Stimulated activated CD4-positive, alpha-beta T cell treated with anti-CD3 and anti-CD28 coated beads, TNF-alpha, amount 100 ng/mL, for 24 hours (primary cell): ENCODE results near the gene THAP5.

Experiments
- DNase-seq, 3 experiments: peaks; one replicate each; pipeline ENCODE4 v3.0.0-alpha.2; 2020; ENCODE audit warnings: low read depth in 3 of 3

Gene THAP5, protein sequence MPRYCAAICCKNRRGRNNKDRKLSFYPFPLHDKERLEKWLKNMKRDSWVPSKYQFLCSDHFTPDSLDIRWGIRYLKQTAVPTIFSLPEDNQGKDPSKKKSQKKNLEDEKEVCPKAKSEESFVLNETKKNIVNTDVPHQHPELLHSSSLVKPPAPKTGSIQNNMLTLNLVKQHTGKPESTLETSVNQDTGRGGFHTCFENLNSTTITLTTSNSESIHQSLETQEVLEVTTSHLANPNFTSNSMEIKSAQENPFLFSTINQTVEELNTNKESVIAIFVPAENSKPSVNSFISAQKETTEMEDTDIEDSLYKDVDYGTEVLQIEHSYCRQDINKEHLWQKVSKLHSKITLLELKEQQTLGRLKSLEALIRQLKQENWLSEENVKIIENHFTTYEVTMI

DNA sequence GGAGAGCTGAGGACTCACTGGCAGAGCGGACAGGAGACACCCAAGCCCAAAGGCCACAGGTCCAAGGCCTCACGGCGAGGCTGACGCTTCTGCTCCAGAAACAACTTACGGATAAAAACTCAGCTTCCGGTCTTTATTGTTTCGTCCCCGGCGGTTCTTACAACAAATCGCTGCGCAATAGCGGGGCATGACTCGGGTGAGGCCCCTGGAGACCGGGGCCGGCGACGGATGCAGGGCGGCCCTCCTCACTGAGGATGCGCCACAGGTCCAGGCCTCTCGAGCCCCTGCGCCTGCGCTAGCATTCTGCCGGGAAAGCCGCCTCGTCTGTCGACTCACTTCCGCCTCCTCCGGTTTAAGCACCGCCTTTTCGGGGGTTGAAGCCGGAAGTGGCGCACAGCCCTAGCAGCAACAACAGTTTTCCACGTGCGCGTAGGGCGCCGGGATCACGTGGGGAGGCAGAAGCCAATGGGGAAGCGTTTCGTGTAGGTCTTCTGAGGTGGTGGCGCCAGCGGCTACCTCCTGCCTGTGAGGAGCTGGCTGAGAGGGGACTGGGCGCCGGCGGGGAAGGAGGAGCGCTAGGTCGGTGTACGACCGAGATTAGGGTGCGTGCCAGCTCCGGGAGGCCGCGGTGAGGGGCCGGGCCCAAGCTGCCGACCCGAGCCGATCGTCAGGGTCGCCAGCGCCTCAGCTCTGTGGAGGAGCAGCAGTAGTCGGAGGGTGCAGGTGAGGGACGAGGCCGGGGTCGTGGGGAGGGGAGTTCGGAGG is at the start of gene THAP5, which contains the start of gene DNAJB9:
THAP5 (minus strand) TSS at position 326 of the 765 bp plus-strand sequence; CDS start at position 189, 137 bp downstream.
DNAJB9 (plus strand) TSS at position 494 of the 765 bp plus-strand sequence. CDS start 1,853 bp downstream, outside the sequence.
- DNase-seq = peak; percentile 98 to 99 (median 99)

DNA sequence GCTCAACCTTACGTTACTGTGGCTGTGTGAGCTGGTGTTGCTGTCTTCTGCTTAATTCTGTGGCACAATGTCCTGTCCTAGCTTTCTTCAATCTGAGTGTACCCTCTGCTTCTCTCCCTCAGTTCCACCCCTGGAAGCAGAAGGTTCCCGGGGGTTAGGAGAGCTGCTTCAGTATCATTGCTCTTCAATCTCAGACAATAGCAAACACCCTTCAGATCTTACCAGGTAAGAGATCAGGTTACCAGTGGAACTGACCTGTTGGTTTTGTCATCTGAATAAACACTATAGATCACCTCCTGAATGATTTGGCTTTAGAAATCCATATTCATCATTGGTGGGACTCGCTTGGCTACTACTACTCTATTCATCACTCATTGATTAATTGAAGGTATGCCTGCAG is 48.5 kb upstream of the THAP5 start:
- DNase-seq = no peak

DNA sequence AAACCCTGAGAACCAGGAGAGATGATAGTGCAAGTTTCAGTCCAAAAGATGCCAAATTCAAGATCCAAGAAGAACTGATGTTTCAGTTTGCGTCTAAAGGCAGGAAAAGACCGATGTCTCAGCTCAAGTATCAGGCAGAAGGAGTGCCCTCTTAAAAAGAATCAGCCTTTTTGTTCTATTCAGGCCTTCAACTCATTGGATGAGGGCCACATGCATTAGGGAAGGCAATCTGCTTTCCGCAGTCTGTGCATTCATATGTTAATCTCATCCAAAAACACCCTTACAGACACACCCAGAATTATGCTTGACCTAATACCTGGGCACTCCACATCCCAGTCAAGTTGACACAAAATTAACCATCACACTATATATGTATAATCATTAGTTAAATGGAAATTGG is 45.4 kb upstream of the THAP5 start:
- no peak for DNase-seq

DNA sequence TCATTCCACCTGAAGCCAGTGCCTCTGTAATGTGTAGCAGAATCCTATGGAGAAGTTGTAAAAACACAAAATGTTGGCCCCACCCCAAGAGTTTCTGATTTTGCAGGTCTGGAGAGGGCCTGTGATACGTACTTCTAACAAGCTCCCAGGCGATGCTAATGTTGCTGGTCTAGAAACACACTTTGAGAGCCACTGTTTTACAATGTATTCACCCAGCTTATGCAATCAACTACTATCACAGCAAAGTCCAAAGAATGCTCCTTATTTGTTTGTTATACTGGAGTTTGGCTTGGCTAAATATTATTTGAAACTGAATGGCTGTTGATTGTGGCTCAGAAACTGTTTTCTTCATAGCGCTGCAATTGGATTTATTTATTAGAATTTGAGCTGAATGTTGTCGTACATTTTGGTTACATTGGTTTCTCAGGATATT is 44.5 kb upstream of the THAP5 start:
- no peak for DNase-seq

DNA sequence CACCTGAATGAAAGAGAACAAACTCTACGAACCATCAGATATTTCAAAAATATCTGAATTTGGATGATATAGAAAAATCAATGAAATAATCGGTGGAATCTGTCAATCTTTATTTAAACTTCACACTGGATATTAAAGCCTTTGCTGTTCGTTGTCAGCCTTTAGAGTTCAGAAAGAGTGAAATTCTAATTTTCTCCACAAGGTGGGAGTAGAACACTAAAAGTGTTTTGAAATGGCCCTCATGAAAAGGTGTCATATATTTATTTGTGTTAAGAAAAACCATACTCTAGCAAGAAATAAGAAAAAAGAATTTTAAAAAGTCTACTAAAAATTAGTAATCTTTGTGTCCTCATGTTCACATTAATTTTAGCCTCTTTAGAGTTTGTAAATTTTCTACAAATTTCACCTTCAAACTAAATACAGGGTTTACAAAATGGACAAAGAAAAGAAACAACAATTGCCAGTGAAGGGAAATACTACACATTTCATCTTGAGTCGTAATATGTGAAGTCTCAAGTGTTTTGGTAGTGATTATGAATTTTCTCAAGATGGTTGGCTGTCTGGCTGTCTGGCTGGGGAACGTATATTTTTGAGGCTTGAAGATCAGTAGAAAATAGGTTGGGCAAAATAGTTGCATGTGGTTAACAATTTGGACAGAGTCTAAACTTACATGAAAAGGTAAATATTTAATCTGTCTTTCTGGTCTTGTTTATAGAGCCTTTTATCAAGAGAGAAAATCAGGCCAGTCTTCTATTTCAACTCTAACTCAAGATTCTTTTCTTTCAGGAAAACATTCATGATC is 43.8 kb upstream of the THAP5 start:
- no peak for DNase-seq

DNA sequence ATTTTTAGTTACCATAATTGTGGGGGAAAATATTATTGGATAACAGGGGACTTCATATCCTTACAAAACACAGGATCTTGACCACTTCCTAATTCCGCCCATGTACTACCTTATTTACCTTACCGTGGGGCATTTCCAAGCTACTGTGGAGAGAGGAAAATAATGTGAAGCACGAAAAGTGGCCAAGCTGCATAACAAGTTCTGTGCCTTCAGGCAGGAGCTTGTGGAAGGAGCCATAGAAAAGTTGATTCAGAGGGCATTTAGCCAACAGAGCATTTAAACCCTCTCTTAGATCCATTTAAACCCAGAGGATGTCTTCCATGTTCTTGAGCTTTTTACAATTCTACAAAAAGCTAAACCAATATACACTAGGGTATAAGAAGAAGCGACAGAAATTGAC is 41.8 kb upstream of the THAP5 start:
- DNase-seq = no peak

DNA sequence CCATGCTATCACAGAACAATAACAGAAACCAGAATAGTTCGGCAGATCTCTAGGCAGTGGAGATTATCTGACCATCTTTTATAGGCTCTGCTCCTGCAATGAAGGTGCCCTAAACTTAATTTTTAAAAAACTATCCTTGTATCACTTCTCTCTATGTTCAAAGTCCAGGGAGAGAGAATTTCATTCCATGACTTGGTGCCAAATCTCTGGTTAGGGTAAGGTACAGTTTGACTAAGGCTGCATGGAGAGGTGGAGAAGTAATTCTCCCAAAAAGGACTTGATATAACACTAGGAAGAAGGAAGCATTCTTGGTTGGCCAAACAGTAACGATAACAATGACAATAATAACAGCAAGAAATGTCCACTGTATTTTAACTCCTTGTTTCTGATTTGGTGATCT is 40.1 kb upstream of the THAP5 start:
- no peak for DNase-seq

DNA sequence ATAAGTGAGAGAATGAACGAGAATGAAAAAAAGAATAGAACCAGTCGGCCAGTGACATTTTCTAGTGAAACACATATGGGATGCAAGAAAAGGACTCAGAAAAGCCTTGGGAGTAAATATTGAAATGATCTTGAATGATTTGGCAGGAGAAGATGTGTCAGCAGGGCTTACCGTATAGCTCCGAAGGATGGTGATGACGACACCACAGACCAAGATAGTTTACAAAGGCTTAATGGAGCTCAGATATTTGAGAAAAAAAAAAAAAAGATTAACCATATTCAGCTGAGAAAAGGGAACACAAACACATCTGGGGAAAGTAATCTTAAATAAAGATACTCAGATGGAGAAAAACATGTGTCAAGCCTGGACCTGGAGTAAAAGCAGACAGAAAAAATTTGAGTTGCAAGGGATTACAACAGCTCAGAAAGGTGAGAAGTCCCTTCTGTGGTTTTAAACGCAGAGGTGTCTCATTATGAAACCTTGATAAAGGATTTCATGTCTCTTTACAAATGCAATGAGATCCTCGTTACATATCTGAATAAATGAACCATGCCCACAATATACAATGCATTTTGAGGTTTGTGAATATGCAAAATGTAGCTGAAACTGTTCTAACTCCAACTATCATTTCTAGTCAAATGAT is 36.2 kb upstream of the THAP5 start:
- DNase-seq = no peak

DNA sequence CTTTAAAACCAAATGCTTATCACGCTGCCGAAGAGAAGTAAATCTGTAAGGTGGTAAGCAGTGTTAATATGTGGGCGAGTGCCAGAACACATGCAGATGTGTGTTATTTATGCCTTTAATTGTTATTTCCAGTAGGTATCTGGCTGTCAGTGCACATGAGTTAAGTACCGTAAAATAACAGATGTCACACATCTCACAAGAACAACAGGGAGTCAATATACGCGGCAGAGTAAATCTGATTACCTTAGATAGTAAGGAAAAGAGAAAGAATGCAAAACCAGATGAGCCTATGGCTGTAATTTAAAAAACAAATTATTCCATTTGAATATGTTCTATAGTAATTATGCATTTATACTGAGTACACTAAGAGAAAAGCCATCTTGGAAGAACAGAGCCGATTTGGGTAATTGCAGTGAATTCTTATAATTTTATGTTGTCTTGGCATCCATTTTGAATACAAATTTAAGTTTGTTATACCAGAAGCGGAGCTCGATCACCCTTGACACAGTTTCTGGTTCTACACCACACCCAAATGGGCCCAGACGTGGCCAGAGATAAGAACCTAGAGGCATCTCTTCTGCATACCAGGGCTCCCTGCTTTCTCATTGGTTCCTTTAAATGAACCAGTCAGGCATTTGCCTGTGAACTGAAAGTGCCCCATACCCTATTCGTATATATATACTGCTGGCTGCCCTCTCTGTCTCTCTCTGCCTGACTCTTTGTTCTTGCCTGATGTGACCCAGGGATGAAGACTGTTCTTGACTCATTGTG is 35.0 kb upstream of the THAP5 start:
- no peak for DNase-seq

DNA sequence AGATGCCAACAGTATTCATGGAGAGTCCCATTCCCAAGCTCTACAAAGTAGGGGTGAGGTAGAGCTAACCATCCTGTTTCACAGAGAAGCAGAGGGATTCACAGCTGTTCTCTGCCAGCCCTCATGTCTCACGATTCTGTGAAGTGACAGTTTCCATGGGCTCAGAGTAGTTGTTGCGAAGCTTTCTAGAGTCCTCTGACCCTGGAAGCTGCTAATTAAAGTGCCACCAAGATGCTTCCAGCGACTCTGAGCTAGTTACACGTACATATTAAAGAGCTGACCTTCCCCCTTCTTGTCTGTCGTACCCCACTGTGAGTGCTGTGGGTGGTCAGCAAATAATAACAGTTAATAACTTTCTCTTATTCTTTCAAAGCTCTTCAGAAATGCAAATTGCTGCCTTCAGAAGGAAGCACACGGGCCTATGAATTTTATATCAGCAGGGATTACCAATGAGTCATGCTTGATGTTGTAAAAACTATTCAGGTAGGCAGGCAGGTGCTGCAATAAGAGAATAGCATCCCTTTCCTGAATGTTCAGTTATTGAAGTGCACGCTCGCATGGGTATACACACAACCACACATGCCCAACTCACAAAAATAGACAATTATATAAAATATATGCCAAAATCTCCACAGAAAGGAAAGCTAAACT is 34.3 kb upstream of the THAP5 start:
- no peak for DNase-seq

DNA sequence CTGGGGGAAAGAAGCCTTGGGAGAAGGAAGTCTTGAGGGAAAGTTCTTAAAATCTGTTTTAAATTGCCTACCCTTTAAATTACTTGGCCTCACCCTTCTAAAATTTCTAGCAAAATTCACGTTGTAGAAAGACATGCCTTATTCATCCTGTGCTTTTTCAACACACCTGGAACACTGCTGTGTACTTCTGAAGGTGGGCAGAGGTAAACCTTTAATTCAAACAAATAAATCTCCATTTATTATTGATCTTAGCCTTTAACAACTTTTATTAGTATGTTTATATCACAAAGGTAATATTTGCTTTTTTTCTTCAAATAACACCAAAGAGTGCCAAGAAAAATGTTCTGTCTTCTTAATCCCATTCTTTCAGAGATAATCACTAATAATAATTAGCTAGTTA is 30.9 kb upstream of the THAP5 start:
- DNase-seq = no peak

DNA sequence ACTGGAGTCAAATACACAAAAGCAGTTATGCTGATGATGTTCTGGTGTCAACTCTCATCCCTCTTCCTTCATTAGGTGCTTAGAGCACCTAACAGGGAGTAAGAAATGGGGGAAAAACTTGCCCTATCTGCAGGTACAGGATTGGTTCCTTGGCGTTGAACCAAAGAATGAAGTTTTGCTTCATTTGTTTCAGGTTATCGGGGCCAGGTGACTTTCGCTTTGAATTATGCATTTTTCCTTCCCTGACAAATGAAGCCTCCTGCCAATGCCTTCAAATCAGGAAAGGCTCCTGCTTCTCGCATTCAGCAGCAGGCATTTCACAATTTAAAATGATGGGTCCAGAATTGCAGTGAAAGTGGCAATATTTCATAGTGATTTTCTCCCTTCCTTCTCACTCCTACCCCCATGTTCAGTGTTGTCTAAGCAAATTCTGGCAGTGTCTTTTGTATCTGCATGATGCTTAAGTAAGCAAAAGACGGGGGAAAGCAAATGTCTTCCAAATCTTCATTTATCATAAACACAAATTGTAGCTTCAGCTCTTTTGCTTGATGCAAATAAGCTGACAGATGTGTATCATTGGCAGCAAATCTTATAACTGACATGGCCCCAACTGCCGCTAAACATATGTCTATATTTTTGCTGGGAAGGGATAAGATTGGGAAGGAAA is 29.5 kb upstream of the THAP5 start:
- no peak for DNase-seq

DNA sequence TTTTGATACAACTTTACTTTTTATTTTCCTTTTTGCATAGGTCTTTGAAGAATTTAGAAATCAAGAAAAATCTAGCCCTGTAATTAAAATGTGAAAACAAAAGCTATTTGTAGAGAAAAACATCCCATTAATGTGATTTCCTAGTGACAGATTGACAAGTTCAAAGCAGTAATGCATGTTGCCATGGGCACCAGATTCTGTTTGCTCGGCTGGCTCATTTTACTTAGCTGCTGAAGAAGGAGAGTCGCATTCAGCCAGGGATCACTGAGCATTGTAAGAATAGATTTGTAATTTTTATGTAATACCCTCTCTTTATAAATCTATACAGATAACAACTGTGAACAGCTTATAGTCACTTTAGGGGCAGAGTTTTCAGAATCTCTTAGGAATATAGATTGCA is 28.6 kb upstream of the THAP5 start:
- no peak for DNase-seq

DNA sequence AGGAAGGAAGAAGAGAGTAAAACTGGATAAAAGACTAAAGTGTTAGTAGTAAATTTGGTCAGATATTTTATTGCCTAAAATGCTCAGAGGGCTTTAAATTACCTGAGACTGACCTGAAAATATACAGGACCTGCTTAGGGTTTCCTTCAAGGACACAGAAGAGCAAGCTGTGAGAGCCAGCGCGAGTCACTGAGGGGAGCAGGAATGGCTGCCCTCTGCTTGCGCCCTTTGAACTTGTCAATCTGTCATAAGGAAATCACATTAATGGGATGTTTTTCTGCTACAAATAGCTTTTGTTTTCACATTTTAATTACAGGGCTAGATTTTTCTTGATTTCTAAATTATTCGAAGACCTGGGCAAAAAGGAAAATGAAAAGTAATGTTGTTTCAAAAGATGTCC is 27.1 kb upstream of the THAP5 start:
- DNase-seq = no peak

DNA sequence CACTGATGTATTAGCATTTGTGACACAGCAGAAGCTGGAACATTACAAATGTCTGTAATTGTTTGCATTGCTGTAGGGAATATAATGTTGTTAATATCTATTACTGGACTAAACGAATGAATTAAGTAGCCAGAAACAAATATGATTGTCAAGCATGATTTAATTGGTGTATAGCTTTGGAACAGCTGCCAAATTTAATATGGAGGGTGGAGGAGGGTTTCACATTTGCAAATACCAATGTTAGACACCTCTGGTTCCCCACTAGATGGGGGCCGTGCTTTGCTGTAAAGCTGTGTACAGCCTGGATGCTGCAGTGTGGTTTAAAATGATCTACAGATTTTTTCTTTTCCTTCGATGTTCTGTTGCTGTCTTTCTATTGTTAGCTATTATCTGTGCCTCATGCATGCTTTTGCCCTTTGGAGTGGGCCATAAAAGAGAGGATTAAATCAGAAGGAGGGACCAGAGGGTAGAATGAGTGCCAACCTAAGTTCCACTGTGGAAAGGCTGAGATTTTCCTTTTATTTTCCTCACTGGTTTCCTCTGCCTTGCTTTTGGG is 23.2 kb upstream of the THAP5 start:
- no peak for DNase-seq

DNA sequence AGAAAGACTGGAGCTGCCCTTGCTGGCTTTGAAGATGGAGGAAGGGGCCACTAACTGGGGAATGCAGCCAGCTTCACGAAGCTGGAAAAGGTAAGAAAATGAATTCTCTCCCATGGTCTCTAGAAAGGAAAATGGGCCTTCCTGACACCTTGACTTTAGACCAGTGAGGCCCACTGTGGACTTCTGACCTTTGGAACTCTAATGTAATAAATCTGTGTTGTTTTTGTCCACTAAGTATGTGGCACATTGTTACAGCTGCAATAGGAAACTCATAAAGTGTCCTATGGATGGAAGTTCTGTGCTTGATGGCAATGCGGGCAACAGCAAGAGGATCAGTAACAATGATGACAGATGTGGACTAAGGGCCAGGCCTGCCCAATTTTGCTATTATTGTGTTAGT is 21.1 kb upstream of the THAP5 start:
- DNase-seq = no peak

DNA sequence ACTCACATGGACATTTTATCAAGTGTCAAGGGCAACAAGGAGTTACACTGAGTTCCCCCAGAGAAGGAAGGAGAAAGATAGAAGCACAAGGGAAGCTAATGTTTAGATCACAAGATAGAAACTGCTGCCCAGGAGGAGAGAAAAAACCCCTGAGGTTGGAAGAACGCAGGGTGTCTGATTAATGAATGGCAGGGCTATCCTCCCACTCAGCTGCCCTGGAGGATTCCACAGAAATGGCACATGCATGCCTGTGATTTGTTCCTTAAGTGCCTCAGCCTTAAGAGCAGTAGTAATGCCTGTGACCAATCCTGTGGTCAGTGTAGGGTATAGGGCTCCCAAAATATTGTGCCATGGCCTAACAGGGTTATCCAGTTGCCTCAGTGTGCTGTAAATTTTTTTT is 20.4 kb upstream of the THAP5 start:
- DNase-seq = no peak

DNA sequence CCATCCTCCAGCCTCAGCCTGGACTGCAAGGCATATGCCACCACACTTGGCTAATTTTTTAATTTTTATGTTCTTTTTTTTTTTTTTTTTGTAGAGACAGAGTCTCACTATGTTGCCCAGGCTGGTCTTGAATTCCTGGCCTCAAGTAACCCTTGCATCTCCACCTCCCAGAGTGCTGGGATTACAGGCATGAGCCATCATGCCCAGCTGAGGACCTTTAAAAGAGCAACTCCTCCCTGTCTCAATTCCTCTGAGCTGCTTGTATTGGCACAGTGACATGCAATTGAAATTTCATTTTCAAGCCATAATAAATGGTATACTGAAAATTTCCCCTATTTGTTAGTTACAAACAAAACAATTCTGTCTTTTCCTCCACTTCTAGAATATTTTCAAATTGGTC is 19.7 kb upstream of the THAP5 start:
- no peak for DNase-seq

DNA sequence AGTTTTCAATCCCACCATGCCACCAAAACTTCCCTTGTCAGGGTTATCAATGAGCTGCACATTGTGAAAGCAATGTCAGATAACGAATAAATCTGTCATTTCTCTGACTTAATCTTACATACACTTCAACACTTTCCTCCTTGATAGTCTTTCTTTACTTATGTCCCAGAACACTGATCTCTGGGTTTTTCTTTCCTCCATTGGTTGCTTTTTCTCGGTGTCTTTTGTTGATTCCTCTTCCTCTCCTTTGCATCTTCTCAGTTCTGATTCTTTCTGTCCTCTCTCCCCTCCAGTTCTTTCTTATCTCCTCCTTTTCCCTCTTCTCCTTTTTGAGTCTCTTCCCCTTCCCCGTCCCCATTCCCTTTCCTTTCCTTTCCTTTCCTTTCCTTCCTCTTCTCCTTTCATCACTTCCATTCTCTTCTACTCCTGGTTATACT is 16.8 kb upstream of the THAP5 start:
- DNase-seq = no peak
